ENCODE measurements around the gene LMX1A. TPM values are rescaled to one million over a fixed set of nuclear protein-coding genes. Genes with fewer than 3 reads are reported as not detected.

Gene LMX1A
- total RNA-seq, 2 donors from 2014 or later: 0.09 TPM; not detected in 1

Other genes with a start within 250 kb of the LMX1A start
- gene RXRG, start 88.4 kb upstream of the LMX1A start, total RNA-seq: 1 to 10 TPM; 2.4 to 5.3 TPM
- under 1 TPM in 1 of 2 donors, not detected in 1; 0.60 TPM for gene LRRC52, start 187.3 kb upstream of the LMX1A start, total RNA-seq

Measured in left cardiac atrium (tissue), 2 donors.